ENCODE data around the gene EFNA5. TPM values are rescaled to one million over a fixed set of nuclear protein-coding genes. Genes with fewer than 3 reads are reported as not detected.

Gene EFNA5
- polyA plus RNA-seq, 6 donors from 2014 or later, result not detected

DNA sequence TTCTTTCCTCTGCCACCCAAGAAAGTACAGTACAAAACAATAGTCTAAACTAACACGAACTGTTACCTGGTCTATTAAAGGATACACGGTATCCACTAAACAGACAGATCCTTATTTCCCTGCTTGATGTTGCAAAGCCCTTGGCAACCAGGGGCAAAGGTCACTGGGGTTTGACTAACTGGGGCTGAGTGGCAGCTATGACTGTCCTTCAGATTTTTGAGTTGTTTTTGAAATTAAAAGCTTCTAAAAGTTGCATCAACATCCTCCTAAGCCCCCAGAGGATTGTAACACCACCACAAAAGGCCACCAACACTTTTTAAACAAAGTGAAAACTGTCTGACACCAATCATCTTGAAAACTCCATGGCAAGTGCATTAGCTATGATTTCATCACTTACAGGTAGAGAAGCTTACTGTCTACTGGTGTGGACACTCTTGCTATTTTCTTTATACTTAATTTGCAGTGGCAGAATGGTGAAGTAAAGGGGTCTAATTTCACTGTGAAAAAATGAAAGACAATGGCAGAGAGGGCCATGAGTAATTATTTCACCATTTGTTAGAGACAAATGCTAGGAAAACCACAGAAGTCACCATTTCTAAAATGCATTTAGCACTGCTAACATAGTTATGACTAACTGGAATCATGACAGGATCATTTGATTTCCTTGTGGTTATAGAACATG is 292.4 kb downstream of the EFNA5 start:
- no peaks in the 10 kb centered on the region for H3K27me3 Mint-ChIP-seq
- H3K36me3 Mint-ChIP-seq, result no peaks in the 10 kb centered on the region
- no peak for ATAC-seq (ENCODE audit: low read depth in 2 of 2)
- peaks cover 9 to 10% (median 9%) of the 10 kb centered on the region in 3 donors for H3K4me1 Mint-ChIP-seq
- no peak overlapping the region for H3K27ac Mint-ChIP-seq
- H3K4me3 Mint-ChIP-seq, result no peak overlapping the region
- DNase-seq, result no peak
- H3K9me3 Mint-ChIP-seq, result no peaks in the 10 kb centered on the region

DNA sequence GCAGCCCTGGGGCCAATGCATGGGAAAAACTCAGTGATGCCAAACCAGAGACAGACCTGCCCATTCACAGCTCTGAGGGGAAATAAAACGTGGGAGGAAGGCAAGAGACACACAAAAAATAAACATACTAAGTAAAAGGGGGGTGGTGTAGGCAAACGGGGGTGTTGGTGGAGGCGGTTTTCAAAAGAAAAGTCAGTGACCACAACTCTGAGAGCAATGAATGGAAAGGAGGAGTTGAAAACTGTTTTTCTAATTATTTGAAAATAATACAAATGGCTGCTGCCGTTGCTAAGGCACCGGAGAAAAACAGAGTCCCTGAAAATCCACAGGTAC is 293.5 kb downstream of the EFNA5 start:
- H3K4me1 Mint-ChIP-seq, result peaks cover 9 to 14% (median 13%) of the 10 kb centered on the region in 3 donors
- H3K36me3 Mint-ChIP-seq, result no peaks in the 10 kb centered on the region
- H3K4me3 Mint-ChIP-seq, result no peak overlapping the region
- no peak overlapping the region for H3K27ac Mint-ChIP-seq
- H3K9me3 Mint-ChIP-seq, result no peaks in the 10 kb centered on the region
- H3K27me3 Mint-ChIP-seq, result no peaks in the 10 kb centered on the region
- ATAC-seq (ENCODE audit: low read depth in 2 of 2) (no peak), DNase-seq (no peak)

DNA sequence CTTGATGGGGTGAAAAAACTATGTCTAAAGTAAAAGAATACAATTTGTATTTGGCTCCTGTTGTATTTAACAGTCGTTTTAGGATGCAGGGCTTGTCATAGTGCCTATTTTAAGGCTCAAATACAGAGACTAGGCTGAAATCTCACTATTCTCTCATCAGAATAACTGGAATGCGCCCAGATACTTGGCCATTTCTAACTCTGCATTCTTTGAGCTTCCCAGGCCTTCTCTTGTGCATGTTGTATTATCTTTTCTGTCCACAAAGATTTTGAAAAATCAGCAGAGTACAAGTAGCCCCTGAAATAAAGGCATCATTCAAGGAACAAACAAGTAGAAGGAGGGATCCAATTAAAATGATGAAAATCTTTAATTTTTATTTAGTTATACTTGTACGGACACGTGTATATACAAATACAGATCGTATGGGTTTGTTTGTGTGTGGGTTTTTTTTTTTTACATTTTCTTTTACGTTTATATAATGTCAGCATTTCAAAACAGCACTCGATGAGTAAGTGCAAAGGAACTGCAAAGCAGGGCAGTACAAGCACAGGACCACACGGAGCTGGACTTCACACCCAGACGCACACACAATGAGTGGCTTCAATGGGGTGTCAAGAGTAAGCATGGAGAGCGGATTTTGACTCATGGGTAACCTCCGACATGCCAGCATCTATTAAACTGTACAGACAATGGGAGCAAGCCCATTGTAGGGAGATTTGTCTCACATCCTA is 294.0 kb downstream of the EFNA5 start:
- Mint-ChIP-seq H3K36me3 (no peaks in the 10 kb centered on the region), H3K27ac (no peak overlapping the region), H3K9me3 (no peaks in the 10 kb centered on the region), H3K4me1 (peaks cover 9 to 14% (median 13%) of the 10 kb centered on the region in 3 donors), H3K27me3 (no peaks in the 10 kb centered on the region), H3K4me3 (no peak overlapping the region)
- DNase-seq (no peak), ATAC-seq (ENCODE audit: low read depth in 2 of 2) (no peak)

DNA sequence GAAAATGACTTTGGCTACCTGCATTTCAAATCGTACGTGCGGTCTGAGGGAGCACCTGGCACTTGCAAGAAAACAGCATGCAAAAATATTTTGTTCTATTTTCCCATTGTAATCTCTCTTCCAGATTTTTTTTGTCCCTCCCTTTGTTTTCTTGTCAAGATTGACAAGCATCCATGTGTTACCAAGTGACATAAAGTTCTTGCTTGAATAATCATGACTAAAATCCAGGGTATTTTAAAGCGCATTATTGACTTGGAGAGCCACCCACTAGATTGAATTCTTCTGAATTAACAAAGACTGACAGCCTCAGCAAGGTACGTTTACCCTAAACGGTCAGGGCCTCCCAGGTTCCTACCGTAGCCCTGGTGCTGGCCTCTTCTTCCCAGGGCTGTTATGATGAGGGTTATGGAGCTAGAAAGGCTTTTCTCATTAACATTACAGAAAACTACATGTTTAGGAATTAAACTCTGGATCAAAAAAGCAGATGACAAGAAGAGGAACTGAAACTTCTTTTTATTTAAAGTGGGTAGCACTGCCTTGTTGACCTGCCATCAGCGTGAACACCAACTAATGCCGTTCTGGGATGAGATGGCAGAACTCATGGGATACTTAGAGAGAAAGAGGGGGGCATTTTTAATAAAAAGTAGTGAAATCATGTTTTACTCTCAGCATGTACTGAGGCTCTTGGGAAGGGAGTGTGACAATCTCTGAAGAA is 297.0 kb downstream of the EFNA5 start:
- H3K27me3 Mint-ChIP-seq, result no peaks in the 10 kb centered on the region
- no peaks in the 10 kb centered on the region for H3K9me3 Mint-ChIP-seq
- no peak for DNase-seq
- no peaks in the 10 kb centered on the region for H3K36me3 Mint-ChIP-seq
- H3K4me3 Mint-ChIP-seq, result peak overlapping the region in 2 of 8 donors; percentile 0 to 58
- ATAC-seq (ENCODE audit: low read depth in 2 of 2), result peak; percentile 46 to 60
- H3K4me1 Mint-ChIP-seq, result peaks cover 9 to 14% (median 13%) of the 10 kb centered on the region in 3 donors
- H3K27ac Mint-ChIP-seq, result peak overlapping the region in 3 of 6 donors; percentile 35 to 81 (median 39)

DNA sequence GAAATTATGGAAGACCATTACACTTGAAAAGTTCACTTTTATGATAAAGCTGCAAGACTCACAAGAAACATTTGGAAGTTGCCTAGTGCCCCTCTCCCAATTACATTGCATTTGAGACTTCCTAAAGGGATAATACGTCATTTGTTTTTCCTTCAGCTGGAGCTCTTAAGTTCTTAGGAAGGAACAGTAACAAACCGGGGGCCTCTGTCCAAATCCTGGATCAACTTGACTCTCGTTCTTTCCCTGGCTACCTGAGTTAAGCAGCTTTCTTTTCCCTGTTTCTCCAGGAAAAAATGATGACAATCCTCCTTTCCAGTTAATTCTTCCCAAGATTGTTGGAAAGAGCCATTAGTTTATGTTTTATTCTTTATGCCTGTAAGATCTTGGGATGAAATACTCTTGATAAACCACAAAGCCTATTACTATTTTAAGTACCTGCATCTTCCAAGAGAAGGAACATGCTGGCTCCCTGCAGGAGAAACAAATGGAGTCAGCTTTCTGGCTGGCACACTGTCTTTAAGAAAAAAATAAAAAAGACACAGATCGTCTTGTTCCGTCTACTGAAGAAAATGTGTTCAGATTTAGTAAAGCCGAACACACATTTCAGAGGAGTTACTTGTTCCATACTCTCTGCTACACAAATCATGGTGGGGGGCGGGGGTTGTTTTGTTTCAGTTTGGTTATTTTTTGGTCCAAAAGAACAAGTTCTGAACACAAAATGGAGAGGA is 297.9 kb downstream of the EFNA5 start:
- no peak for ATAC-seq (ENCODE audit: low read depth in 2 of 2)

DNA sequence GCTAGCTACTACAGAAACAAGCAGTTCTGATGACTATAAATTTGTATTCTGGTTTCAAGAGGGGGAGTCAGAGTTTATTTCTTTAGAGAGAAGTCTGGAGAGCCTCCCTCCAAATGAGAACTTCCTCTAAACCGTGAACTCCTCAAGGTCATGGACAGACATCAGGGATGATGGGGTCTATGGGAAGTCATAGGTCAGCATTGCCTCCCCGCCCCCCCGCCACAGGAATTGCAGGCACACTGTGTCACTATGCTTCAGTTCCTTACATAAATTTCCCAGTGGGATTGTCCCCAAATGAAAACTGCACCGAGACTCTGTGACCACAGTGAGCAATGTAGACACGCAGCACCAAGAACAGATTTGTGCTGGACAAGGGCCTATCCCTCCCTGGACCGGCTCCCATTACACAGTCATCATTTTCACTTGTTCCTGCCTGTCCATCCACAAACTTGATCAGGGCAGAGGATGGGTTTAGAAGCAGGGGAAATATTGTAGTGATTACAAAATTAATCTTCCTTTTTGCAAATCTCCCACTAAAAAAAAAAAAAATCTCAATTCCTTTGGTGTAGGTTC is 300.3 kb downstream of the EFNA5 start:
- DNase-seq, result no peak
- Mint-ChIP-seq H3K27me3 (peaks cover 0 to 6% (median 5%) of the 10 kb centered on the region in 3 donors), H3K27ac (no peak overlapping the region), H3K4me3 (no peak overlapping the region), H3K9me3 (no peaks in the 10 kb centered on the region), H3K36me3 (no peaks in the 10 kb centered on the region), H3K4me1 (peaks cover 14 to 20% (median 19%) of the 10 kb centered on the region in 3 donors)
- no peak for ATAC-seq (ENCODE audit: low read depth in 2 of 2)

More for the DNA sequence above, 297.9 kb downstream of the EFNA5 start:
- peaks cover 9 to 14% (median 13%) of the 10 kb centered on the region in 3 donors for H3K4me1 Mint-ChIP-seq
- H3K27ac Mint-ChIP-seq, result peak overlapping the region in 1 of 6 donors; percentile 59
- no peaks in the 10 kb centered on the region for H3K27me3 Mint-ChIP-seq
- no peaks in the 10 kb centered on the region for H3K9me3 Mint-ChIP-seq
- no peak overlapping the region for H3K4me3 Mint-ChIP-seq
- no peak for DNase-seq
- no peaks in the 10 kb centered on the region for H3K36me3 Mint-ChIP-seq

DNA sequence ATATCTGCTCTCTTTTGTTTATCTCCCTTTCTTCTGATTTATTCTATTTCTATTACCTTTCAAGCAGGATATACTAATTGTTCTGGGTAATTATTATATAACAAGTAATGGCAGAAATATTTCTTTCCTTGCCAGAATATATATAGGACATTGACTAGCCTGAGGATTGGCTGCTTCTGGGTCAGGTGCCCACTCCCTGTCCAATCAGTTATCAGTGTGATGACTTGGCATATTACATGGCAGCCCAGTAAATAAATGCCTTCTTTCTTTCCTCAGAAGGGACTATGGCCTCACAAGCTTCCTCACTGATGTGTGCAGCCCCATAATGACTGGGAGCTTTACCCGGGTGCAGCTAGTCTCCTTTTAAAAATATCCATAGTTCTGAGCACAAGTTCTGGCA is 301.1 kb downstream of the EFNA5 start:
- no peaks in the 10 kb centered on the region for H3K9me3 Mint-ChIP-seq
- H3K4me1 Mint-ChIP-seq, result peaks cover 21 to 27% (median 23%) of the 10 kb centered on the region in 3 donors

DNA sequence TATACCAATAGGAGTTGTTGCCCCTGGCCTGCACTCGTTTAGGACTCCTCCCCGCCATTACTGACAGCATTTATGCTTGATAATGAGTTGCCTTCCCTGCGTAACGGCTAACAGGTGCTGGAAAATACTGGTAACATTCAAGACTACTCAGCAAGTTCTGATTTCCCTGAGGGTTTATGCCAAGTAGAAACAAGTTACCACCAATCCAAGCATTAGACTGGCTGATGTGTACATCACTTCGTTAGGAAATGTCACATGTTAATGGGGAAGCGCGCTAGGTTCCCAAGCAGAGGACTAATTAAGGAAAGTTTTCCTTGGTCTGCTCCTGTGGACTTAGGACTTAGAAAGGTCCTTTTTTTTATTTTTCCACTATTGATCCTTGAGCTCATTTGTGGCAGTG is 302.1 kb downstream of the EFNA5 start:
- ATAC-seq (ENCODE audit: low read depth in 2 of 2) (no peak), DNase-seq (no peak)
- Mint-ChIP-seq H3K27me3 (peaks cover 0 to 8% (median 5%) of the 10 kb centered on the region in 3 donors), H3K27ac (no peak overlapping the region), H3K4me3 (no peak overlapping the region), H3K9me3 (no peaks in the 10 kb centered on the region), H3K4me1 (peaks cover 14 to 20% (median 17%) of the 10 kb centered on the region in 3 donors), H3K36me3 (no peaks in the 10 kb centered on the region)

More for the DNA sequence above, 301.1 kb downstream of the EFNA5 start:
- H3K4me3 Mint-ChIP-seq, result no peak overlapping the region
- no peak overlapping the region for H3K27ac Mint-ChIP-seq
- peaks cover 0 to 8% (median 5%) of the 10 kb centered on the region in 3 donors for H3K27me3 Mint-ChIP-seq
- H3K36me3 Mint-ChIP-seq, result no peaks in the 10 kb centered on the region
- DNase-seq, result no peak
- ATAC-seq (ENCODE audit: low read depth in 2 of 2), result no peak

DNA sequence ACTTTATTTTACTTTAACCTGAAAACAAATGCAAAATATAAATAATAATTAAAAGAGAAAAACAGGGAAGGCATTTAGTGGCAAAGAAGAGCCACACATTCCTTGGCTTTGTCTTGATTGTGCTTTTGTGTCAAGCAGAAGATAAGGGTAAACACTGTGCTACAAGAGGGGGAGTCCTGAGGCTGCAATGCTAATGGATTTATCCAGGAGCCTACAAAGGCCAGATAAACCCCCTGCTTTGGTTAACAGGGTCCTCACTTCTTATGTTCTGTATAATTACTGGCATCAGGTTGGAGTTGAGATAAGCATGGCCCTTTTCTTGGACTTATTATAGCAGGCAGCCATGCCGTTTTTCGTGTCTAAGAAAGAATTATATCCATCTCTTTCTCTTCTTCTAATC is 302.8 kb downstream of the EFNA5 start:
- Mint-ChIP-seq H3K36me3 (no peaks in the 10 kb centered on the region), H3K27ac (no peak overlapping the region), H3K9me3 (no peaks in the 10 kb centered on the region), H3K4me1 (peaks cover 10 to 13% (median 12%) of the 10 kb centered on the region in 3 donors), H3K27me3 (peaks cover 0 to 8% (median 5%) of the 10 kb centered on the region in 3 donors), H3K4me3 (no peak overlapping the region)
- no peak for ATAC-seq (ENCODE audit: low read depth in 2 of 2)
- no peak for DNase-seq

DNA sequence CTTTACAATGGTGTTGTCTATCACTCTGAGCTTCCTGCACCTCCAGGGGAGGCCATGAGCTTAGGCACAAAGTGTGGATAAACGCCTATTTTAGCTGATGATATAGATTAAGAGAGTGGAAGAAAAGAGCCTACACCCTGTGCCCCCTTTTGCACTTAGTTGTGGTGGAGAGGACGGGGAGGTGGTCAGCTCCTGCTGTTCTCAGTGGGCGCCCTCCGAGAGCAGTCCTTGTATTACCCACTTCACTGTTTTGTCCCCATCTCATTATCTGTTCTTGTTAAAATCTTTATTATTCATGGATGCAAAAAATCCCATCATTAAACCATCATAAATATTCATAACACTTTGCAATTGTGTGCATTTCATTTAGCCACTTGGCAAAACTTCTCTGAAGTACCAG is 303.3 kb downstream of the EFNA5 start:
- Mint-ChIP-seq H3K36me3 (no peaks in the 10 kb centered on the region), H3K4me1 (peaks cover 10 to 13% (median 12%) of the 10 kb centered on the region in 3 donors), H3K27me3 (peaks cover 0 to 8% (median 5%) of the 10 kb centered on the region in 3 donors), H3K27ac (no peak overlapping the region), H3K4me3 (no peak overlapping the region), H3K9me3 (no peaks in the 10 kb centered on the region)
- DNase-seq (no peak), ATAC-seq (ENCODE audit: low read depth in 2 of 2) (no peak)

DNA sequence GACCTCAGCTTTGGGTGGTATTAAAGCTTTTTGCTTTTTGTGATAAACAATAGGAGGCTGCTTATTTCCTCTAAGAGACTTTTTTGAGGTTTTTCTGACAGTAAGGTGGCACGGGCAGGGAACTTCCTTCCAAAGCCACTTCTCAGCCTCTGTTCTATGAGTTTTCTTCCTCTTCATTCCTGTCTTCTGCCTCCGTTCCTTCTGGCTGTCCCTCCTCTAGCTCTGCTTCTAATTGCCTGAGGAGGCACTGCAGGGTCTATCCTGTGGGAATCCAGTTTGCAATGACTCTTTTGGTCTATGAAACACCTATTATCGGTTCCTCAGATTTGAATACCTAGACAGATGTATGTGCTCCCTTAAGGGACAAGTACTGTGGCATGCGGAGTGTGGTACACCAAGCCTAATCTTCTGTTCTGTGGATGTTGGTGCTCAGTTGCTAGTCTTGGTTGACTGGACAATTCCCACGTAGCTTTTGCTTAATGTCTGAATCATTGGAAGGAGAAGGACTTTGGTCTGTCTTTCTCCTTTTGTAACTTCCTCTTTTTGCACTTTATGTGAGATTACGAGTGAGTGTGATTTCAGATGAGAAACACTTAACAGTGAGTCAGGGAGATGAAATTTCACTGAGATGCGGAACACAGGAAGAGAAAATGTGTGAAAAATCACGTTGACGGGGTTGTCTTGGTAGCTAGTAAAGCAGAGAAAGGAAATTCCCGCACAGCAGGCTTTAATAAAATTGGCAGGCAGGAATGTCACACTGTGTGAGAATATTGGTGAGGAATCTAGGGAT is 305.2 kb downstream of the EFNA5 start:
- peak overlapping the region in 1 of 8 donors; percentile 10 for H3K4me3 Mint-ChIP-seq
- no peak for DNase-seq
- H3K27ac Mint-ChIP-seq, result peak overlapping the region in 1 of 6 donors; percentile 1
- peak in 1 of 2 donors; percentile 43 for ATAC-seq (ENCODE audit: low read depth in 2 of 2)
- no peaks in the 10 kb centered on the region for H3K36me3 Mint-ChIP-seq
- peaks cover 10 to 13% (median 12%) of the 10 kb centered on the region in 3 donors for H3K4me1 Mint-ChIP-seq
- no peaks in the 10 kb centered on the region for H3K9me3 Mint-ChIP-seq
- peaks cover 0 to 8% (median 8%) of the 10 kb centered on the region in 3 donors for H3K27me3 Mint-ChIP-seq

Measured in naive B cell (primary cell).